Glomerular endothelial cell (primary cell): Measurements from ENCODE around the gene DHRS7C. TPM values are rescaled to one million over a fixed set of nuclear protein-coding genes. Genes with fewer than 3 reads are reported as not detected.
"Not testable (repeated sequence)": the region's sequence is repeated elsewhere in the genome, so short reads cannot be mapped to it uniquely, and the experiment has no call there.

Experiments used
- DNase-seq: peaks from one replicate; pipeline ENCODE4 v3.0.0-alpha.2; 2011; ENCODE audit warnings: low read depth, low spot score; ENCODE audit errors: extremely low read depth
- total RNA-seq: library from RNA; depleted of rRNA; stranded (reverse); fragments of >200 nt; gene quantifications from 2 replicates; pipeline ENCODE4 v1.2.3, GENCODE V29; 2015

The DHRS7C gene
- total RNA-seq, 1 donor from 2014 or later = not detected

- no peak for DNase-seq
Observed at GRCh38 chr17:9811086-9811485, 19.7 kb upstream of the DHRS7C start.

GRCh38 chr17:9810100-9810949, 18.9 kb upstream of the DHRS7C start:
- no peak for DNase-seq

- DNase-seq = no peak
Observed at GRCh38 chr17:9809409-9809808, 18.0 kb upstream of the DHRS7C start.

- no peak for DNase-seq
Observed at GRCh38 chr17:9806699-9807098, 15.3 kb upstream of the DHRS7C start.

GRCh38 chr17:9805769-9806168, 14.4 kb upstream of the DHRS7C start:
- DNase-seq = no peak

- no peak for DNase-seq
Observed at GRCh38 chr17:9802697-9803096, 11.3 kb upstream of the DHRS7C start.

GRCh38 chr17:9802294-9802693, 10.9 kb upstream of the DHRS7C start:
- no peak for DNase-seq

- DNase-seq = no peak
Observed at GRCh38 chr17:9801505-9801904, 10.1 kb upstream of the DHRS7C start.

- no peak for DNase-seq
Observed at GRCh38 chr17:9798724-9799123, 7.3 kb upstream of the DHRS7C start.

GRCh38 chr17:9798008-9798407, 6.6 kb upstream of the DHRS7C start:
- DNase-seq = no peak

- no peak for DNase-seq
Observed at GRCh38 chr17:9792181-9792840, 919 bp upstream of the DHRS7C start.

- no peak for DNase-seq
Observed at GRCh38 chr17:9790316-9790715, 1.1 kb downstream of the DHRS7C start.

GRCh38 chr17:9788601-9789000, 2.8 kb downstream of the DHRS7C start:
- no peak for DNase-seq

- no peak for DNase-seq
Observed at GRCh38 chr17:9784544-9784943, 6.8 kb downstream of the DHRS7C start.

- DNase-seq = not testable (repeated sequence)
Observed at GRCh38 chr17:9783465-9783864, 7.9 kb downstream of the DHRS7C start.

GRCh38 chr17:9783050-9783449, 8.3 kb downstream of the DHRS7C start:
- DNase-seq = no peak

GRCh38 chr17:9780552-9780951, 10.8 kb downstream of the DHRS7C start:
- no peak for DNase-seq

GRCh38 chr17:9776911-9777310, 14.5 kb downstream of the DHRS7C start:
- DNase-seq = no peak

GRCh38 chr17:9772658-9773057, 18.7 kb downstream of the DHRS7C start:
- DNase-seq = no peak

GRCh38 chr17:9771465-9771864, 19.9 kb downstream of the DHRS7C start:
- DNase-seq = no peak

GRCh38 chr17:9769036-9769695, 22.2 kb downstream of the DHRS7C start:
- DNase-seq = no peak
